T1000 (cell line): ENCODE measurements around the gene CHPF2.

Source experiments
- DNase-seq: peaks from one replicate; lab custom pipeline; 2025; ENCODE audit warnings: mixed read lengths; lab: John Stamatoyannopoulos, UW

The CHPF2 gene

GRCh38 chr7:151204383-151205032 lies 27.8 kb upstream of the CHPF2 start:
- no peak for DNase-seq

- DNase-seq = no peak
Measured at GRCh38 chr7:151205730-151206129, 26.6 kb upstream of the CHPF2 start.

GRCh38 chr7:151206914-151207313 lies 25.4 kb upstream of the CHPF2 start:
- no peak for DNase-seq

DNA sequence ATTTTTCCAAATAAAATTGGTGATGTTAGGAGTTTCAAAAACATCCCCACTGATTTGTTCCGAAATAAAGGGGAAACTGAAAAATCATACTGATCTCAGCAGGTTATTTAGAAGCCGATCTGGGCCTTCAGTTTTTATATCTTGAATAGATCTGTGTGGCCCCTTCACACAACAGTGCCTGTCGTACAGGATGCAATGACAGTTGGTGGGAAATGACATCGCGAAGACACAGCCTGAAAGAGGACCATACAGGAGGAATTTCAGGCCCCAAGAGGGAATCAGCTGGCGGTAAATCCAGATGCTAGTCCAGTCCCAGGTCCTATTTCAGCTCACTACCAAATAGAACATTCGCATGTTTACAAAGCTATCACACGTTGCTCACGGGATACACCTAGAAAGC lies 25.0 kb upstream of the CHPF2 start:
- DNase-seq = no peak

GRCh38 chr7:151207804-151208203 lies 24.5 kb upstream of the CHPF2 start:
- no peak for DNase-seq

GRCh38 chr7:151208253-151208862 lies 23.9 kb upstream of the CHPF2 start:
- DNase-seq = no peak

DNA sequence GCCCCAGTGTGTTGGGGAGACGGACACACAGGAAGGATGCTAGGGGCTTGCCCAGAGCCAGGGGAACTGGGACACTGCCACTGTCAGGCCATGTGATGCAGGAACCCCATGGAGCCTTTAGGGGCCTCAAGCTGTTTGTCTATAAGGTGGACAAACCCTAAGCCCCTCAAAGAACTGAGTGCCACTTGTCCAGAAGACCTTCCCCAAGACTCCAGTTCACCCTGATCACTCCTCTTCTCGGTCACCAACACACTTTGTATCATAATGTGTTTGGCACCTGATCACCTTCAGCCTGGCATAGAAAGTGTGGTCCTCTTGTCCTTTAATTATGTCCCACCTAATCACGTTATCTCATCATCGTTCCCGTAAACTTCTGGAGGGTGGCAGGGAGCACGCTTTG lies 22.7 kb upstream of the CHPF2 start:
- DNase-seq = no peak

- DNase-seq = no peak
Measured at GRCh38 chr7:151210087-151210854, 22.0 kb upstream of the CHPF2 start, which contains the start of gene H2BK1. Gene H2BK1, minus strand, starts transcription at chr7:151210488. Its CDS starts 170 bp downstream, at chr7:151210318.

- DNase-seq = no peak
Measured at GRCh38 chr7:151211155-151211772, 21.0 kb upstream of the CHPF2 start.

DNA sequence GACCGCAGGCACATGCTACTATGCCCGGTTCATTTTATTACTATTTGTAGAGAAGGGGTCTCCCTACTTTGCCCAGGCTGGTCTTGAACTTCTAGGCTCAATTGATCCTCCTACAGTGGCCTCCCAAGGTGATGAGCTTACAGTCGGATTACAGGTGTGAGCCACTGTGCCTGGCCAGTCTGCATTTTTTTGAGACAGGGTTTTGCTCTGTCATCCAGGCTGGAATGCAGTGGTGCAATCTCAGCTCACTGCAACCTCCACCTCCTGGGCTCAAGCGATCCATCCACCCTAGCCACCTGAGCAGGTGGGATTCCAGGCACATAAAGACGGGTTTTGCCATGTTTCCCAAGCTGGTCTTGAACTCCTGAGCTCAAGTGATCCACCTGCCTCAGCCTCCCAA lies 19.7 kb upstream of the CHPF2 start:
- DNase-seq = no peak

GRCh38 chr7:151213826-151214225 lies 18.5 kb upstream of the CHPF2 start:
- DNase-seq = no peak

- no peak for DNase-seq
Measured at GRCh38 chr7:151215396-151215795, 16.9 kb upstream of the CHPF2 start.

DNA sequence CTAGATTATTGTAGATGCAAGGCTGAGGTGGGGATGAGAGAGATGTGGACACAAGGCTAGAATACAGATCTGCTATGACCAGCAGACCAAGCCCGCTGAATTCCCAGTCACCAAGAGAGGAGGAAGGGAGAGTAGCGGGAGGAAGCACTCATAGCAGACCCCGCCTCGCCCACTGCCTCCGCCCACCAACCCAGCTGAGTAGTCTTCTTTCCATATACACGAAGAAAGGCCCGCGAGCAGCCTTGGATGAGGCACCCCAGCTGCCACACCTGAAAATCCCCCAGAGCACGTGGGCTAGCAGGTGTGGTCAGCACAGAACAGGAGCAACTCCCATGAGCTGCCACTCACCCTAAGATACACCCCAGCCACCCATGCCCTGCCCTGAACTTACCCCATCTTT lies 14.1 kb upstream of the CHPF2 start:
- no peak for DNase-seq

DNA sequence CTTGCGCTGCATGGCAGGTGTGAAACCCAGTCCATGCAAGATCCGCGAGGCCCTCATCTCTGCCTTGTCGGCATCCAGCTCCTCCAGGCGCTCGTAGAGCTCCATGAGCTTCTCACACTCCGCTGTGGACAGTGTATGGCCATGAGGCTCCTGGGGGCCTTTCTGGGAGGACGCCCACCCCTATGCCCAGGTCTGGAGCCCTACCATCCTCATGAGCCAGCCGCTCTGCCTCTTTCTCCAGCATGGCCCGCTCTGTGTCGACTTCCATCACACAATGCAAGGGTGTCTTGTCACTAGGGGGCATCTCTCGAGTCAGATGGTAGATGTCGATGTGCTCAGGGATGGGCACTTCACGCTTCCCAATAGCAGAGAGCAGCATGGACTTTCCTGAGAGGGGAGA lies 8.6 kb upstream of the CHPF2 start:
- DNase-seq = no peak

- no peak for DNase-seq
Measured at GRCh38 chr7:151225948-151226510, 6.3 kb upstream of the CHPF2 start.

GRCh38 chr7:151226560-151226874 lies 5.8 kb upstream of the CHPF2 start:
- no peak for DNase-seq

DNA sequence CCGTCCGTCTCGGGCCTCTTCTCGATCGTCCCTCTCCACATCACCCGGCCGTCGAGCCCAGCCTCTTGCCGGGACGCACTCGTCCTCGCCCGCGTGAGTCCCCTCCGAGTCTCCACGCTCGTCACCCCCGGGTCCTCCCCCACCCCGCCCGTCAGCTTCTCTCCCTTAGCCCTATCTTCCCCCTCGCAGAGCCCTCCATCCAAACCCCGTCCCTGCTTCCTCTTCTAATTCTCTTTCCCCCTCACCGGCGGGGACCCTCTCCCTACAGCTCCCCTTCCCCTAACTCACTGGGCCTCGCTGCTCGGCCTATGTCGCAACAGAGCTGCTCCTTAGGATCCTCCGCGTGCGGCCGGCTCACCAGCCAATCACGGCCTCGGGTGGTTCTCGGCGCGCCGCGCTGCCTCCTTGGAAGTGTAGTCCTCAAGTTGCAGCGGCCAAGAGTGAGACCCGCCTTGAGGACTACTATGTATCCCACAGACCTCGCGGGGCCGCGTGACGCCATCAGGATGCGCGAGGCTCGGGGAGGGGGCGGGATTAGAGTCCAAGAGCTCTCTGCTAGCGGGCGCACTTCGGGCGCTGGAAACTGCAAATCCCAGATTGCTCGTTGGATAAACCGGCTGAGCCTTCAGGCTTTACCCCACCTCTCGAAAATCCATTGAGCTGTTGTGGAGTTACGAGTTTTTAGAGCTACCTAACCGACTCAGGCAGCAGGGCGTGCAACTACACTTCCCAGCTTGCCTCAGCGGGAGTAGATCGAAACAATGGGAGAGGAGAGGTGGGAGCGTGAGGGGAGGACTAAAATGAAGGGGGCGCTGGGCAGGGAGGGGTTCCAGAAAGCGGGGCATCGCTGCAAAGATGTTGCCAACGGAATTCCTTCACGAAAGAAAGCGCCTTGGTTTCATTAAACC lies 5.2 kb upstream of the CHPF2 start, which contains the start of gene ABCF2:
Gene ABCF2 (minus strand): TSS at position 331 of the 908 bp plus-strand sequence. CDS start 747 bp downstream, outside the sequence.
- peak; percentile 90 for DNase-seq

DNA sequence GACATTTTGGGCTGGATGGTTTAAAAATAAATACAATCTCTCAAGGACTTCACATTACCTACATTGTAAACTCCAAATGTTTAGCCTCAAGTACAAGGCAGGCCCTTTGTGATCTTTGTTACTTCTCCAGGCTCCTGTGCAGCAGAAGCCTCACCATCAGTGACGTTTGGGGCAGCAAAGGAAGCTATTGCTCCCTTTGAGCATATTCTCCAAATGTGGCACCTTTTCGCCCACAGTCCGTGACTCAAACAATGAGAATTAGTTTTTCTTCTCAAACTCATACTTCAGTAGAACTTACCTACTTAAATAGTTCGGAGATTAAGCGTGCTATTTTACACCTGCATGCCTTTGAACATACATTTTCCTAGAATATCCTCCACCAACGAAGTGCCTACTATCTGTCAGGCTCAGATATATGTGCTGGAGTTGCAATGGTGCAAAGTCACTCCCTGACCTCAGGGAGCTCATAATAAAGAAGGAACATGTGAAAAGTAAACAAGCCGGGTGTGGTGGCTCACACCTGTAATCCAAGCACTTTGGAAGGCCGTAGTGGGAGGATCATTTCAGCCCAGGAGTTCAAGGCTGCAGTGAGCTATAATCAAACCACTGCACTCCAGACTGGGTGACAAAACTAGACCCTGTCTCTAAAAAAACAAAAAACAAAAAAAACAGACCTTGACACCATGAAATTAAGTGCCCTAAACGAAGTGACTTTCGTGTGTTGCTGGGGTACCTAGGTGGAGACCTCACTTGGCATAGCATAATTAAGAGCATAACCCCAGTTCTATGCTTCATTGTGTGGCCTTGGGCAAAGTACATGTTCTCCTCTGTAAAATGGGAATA lies 4.0 kb upstream of the CHPF2 start:
- DNase-seq = no peak

DNA sequence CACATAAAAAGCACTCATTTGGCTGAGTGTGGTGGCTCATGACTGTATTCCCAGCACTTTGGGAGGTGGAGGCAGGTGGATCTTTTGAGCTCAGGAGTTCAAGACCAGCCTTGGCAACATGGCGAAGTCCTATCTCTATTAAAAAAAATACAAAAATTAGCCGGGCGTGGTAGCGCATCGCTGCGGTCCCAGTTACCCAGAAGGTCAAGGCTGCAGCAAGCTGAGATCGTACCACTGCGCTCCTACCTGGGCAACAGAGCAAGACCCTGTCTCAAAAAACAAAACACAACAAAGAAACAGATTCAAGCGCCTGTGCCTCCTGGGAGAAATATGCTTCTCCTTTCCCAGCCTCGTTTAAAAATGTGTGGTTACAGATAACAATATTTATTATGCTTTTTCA lies 3.0 kb upstream of the CHPF2 start:
- no peak for DNase-seq

DNA sequence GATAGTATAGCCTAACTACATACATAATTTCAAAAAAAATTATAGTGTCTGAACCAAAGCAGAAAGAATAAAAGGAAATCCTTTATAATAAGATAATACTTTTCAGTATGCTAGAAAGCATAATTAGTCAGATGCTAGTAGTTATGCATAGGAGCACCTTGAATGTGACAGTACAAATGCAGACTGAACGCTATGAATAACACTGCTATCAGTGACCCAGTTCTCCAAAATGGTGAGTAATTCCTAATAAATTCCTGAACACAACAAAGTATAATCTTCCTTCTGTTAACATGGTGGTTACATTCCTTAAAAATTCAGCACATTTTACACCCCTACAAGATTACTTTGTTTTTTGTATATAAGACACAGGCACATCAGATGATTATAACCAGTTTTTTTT lies 1.2 kb upstream of the CHPF2 start:
- no peak for DNase-seq
